Measurements from ENCODE around the gene RILPL1. TPM values are rescaled to one million over a fixed set of nuclear protein-coding genes. Genes with fewer than 3 reads are reported as not detected.

The RILPL1 gene
- total and polyA plus RNA-seq, 8 donors, result 2.7 to 42.3 (median 7.5) TPM

- H3K4me1 ChIP-seq, result peaks cover 0 to 4% (median 0%) of the 10 kb centered on the region in 4 donors
- no peak for DNase-seq
- no peaks in the 10 kb centered on the region for H3K9me3 ChIP-seq
- intact Hi-C loops (cut with DNase I; ENCODE audit: low total_unique reads), result no loop called here
- H3K27ac ChIP-seq, result peak overlapping the region in 3 of 5 donors; percentile 2 to 46 (median 31)
- no peaks in the 10 kb centered on the region for H3K27me3 ChIP-seq
- no peak overlapping the region for H3K4me3 ChIP-seq
- peaks cover 0 to 73% (median 43%) of the 10 kb centered on the region in 4 donors for H3K36me3 ChIP-seq
- TF ChIP-seq POLR2AphosphoS5 (IDR thresholded peaks at IDR 0.05), result no peak
- TF ChIP-seq CTCF (IDR thresholded peaks at IDR 0.05), result no peak
- TF ChIP-seq EP300 (IDR thresholded peaks at IDR 0.05), result no peak
- TF ChIP-seq POLR2A (IDR thresholded peaks at IDR 0.05), result no peak
- 82 to 91% (median 85%) methylated on average over 10 of the region's 10 CpGs for WGBS, 5 donors
Measured at GRCh38 chr12:123478762-123479161, 54.8 kb downstream of the RILPL1 start.

GRCh38 chr12:123478069-123478468 lies 55.5 kb downstream of the RILPL1 start:
- Histone ChIP-seq H3K4me1 (peaks cover 0 to 4% (median 0%) of the 10 kb centered on the region in 4 donors), H3K36me3 (peaks cover 0 to 74% (median 42%) of the 10 kb centered on the region in 4 donors), H3K9me3 (no peaks in the 10 kb centered on the region), H3K4me3 (no peak overlapping the region), H3K27me3 (no peaks in the 10 kb centered on the region), H3K27ac (peak overlapping the region in 1 of 5 donors; percentile 46)
- DNase-seq, result no peak
- intact Hi-C loops (cut with DNase I; ENCODE audit: low total_unique reads), result no loop called here
- 88 to 95% (median 92%) methylated on average over 9 to 11 of the region's 11 CpGs for WGBS, 5 donors
- TF ChIP-seq CTCF (IDR thresholded peaks at IDR 0.05) (no peak), POLR2A (IDR thresholded peaks at IDR 0.05) (no peak), POLR2AphosphoS5 (IDR thresholded peaks at IDR 0.05) (no peak), EP300 (IDR thresholded peaks at IDR 0.05) (no peak)

GRCh38 chr12:123475246-123475703 lies 58.2 kb downstream of the RILPL1 start:
- 84 to 88% (median 84%) methylated on average over 15 of the region's 15 CpGs for WGBS, 5 donors
- peak overlapping the region in 1 of 5 donors; percentile 15 for H3K27ac ChIP-seq

GRCh38 chr12:123474485-123475245 lies 58.9 kb downstream of the RILPL1 start:
- Histone ChIP-seq H3K36me3 (peaks cover 11 to 91% (median 66%) of the 10 kb centered on the region in 4 donors), H3K4me1 (no peaks in the 10 kb centered on the region), H3K27ac (peak overlapping the region in 1 of 5 donors; percentile 15), H3K27me3 (no peaks in the 10 kb centered on the region), H3K4me3 (no peak overlapping the region), H3K9me3 (no peaks in the 10 kb centered on the region)
- 79 to 82% (median 82%) methylated on average over 13 of the region's 13 CpGs for WGBS, 5 donors
- DNase-seq, result no peak
- intact Hi-C loops (cut with DNase I; ENCODE audit: low total_unique reads), result no loop called here
- TF ChIP-seq POLR2A (IDR thresholded peaks at IDR 0.05), result no peak
- TF ChIP-seq CTCF (IDR thresholded peaks at IDR 0.05), result no peak
- TF ChIP-seq EP300 (IDR thresholded peaks at IDR 0.05), result no peak
- no peak for TF ChIP-seq POLR2AphosphoS5 (IDR thresholded peaks at IDR 0.05)

More at GRCh38 chr12:123475246-123475703, 58.2 kb downstream of the RILPL1 start:
- intact Hi-C loops (cut with DNase I; ENCODE audit: low total_unique reads), result no loop called here
- no peaks in the 10 kb centered on the region for H3K9me3 ChIP-seq
- H3K27me3 ChIP-seq, result no peaks in the 10 kb centered on the region
- no peak for DNase-seq
- H3K4me3 ChIP-seq, result no peak overlapping the region
- TF ChIP-seq POLR2AphosphoS5 (IDR thresholded peaks at IDR 0.05), result no peak
- no peak for TF ChIP-seq POLR2A (IDR thresholded peaks at IDR 0.05)
- TF ChIP-seq EP300 (IDR thresholded peaks at IDR 0.05), result no peak
- peaks cover 0 to 4% (median 0%) of the 10 kb centered on the region in 4 donors for H3K4me1 ChIP-seq
- peaks cover 11 to 86% (median 64%) of the 10 kb centered on the region in 4 donors for H3K36me3 ChIP-seq
